HUES6 (cell line): ENCODE data around the gene MYO7A.

Source experiments
- H3K27ac ChIP-seq: 2 replicates; pipeline ENCODE4 v1.7.0; 2013; ENCODE audit warnings: low read depth, mild to moderate bottlenecking, low read length, inconsistent platforms
- H3K27me3 ChIP-seq: 2 replicates; pipeline ENCODE4 v1.6.1; 2013; ENCODE audit warnings: low read length; ENCODE audit not compliant: control insufficient read depth, insufficient read depth
- H3K36me3 ChIP-seq: 2 replicates; pipeline ENCODE4 v1.6.1; 2013; ENCODE audit warnings: low read length; ENCODE audit not compliant: control insufficient read depth, insufficient read depth
- H3K4me1 ChIP-seq: 2 replicates; pipeline ENCODE4 v1.6.1; 2013; ENCODE audit warnings: low read length; ENCODE audit not compliant: control insufficient read depth, insufficient read depth
- H3K4me3 ChIP-seq: 2 replicates; pipeline ENCODE4 v1.5.1; 2013; ENCODE audit warnings: low read depth, low read length
- H3K9ac ChIP-seq: one replicate; pipeline ENCODE4 v1.6.1; 2013; ENCODE audit warnings: mild to moderate bottlenecking, low read length
- H3K9me3 ChIP-seq: 2 replicates; pipeline ENCODE4 v1.6.1; 2013; ENCODE audit warnings: low read depth, low read length; ENCODE audit not compliant: control insufficient read depth, insufficient read depth

Gene MYO7A

GRCh38 chr11:77181226-77181625, 53.2 kb downstream of the MYO7A start:
- Histone ChIP-seq H3K27me3 (no peaks in the 10 kb centered on the region), H3K9me3 (no peaks in the 10 kb centered on the region), H3K9ac (no peak overlapping the region), H3K36me3 (no peaks in the 10 kb centered on the region), H3K4me1 (peaks cover 4% of the 10 kb centered on the region), H3K4me3 (no peak overlapping the region), H3K27ac (no peak overlapping the region)

- Histone ChIP-seq H3K9ac (no peak overlapping the region), H3K27me3 (no peaks in the 10 kb centered on the region), H3K27ac (no peak overlapping the region), H3K36me3 (no peaks in the 10 kb centered on the region), H3K4me1 (no peaks in the 10 kb centered on the region), H3K4me3 (no peak overlapping the region), H3K9me3 (no peaks in the 10 kb centered on the region)
These were observed 53.9 kb downstream of the MYO7A start for GRCh38 chr11:77181799-77182541.

- Histone ChIP-seq H3K4me3 (no peak overlapping the region), H3K9me3 (no peaks in the 10 kb centered on the region), H3K9ac (no peak overlapping the region), H3K36me3 (no peaks in the 10 kb centered on the region), H3K4me1 (no peaks in the 10 kb centered on the region), H3K27me3 (no peaks in the 10 kb centered on the region), H3K27ac (no peak overlapping the region)
These were observed 54.7 kb downstream of the MYO7A start for GRCh38 chr11:77182542-77183430.

- H3K4me3 ChIP-seq = no peak overlapping the region
- no peaks in the 10 kb centered on the region for H3K36me3 ChIP-seq
- no peak overlapping the region for H3K27ac ChIP-seq
- H3K27me3 ChIP-seq = no peaks in the 10 kb centered on the region
- no peaks in the 10 kb centered on the region for H3K4me1 ChIP-seq
- no peaks in the 10 kb centered on the region for H3K9me3 ChIP-seq
- H3K9ac ChIP-seq = no peak overlapping the region
These were observed 55.5 kb downstream of the MYO7A start for GRCh38 chr11:77183431-77183984.

GRCh38 chr11:77184136-77184860, 56.3 kb downstream of the MYO7A start:
- no peak overlapping the region for H3K4me3 ChIP-seq

GRCh38 chr11:77186302-77186701, 58.3 kb downstream of the MYO7A start:
- no peaks in the 10 kb centered on the region for H3K4me1 ChIP-seq
- H3K27ac ChIP-seq = no peak overlapping the region
- H3K9ac ChIP-seq = no peak overlapping the region
- H3K9me3 ChIP-seq = no peaks in the 10 kb centered on the region
- no peaks in the 10 kb centered on the region for H3K27me3 ChIP-seq
- no peaks in the 10 kb centered on the region for H3K36me3 ChIP-seq
- no peak overlapping the region for H3K4me3 ChIP-seq

More at GRCh38 chr11:77184136-77184860, 56.3 kb downstream of the MYO7A start:
- no peaks in the 10 kb centered on the region for H3K27me3 ChIP-seq
- no peak overlapping the region for H3K9ac ChIP-seq
- H3K27ac ChIP-seq = no peak overlapping the region
- no peaks in the 10 kb centered on the region for H3K4me1 ChIP-seq
- H3K9me3 ChIP-seq = no peaks in the 10 kb centered on the region
- no peaks in the 10 kb centered on the region for H3K36me3 ChIP-seq

GRCh38 chr11:77187111-77187750, 59.2 kb downstream of the MYO7A start:
- Histone ChIP-seq H3K9me3 (no peaks in the 10 kb centered on the region), H3K27ac (no peak overlapping the region), H3K4me1 (no peaks in the 10 kb centered on the region; the same call in 1 of the 2 replicates), H3K4me3 (no peak overlapping the region), H3K27me3 (no peaks in the 10 kb centered on the region), H3K9ac (no peak overlapping the region), H3K36me3 (no peaks in the 10 kb centered on the region)

- H3K36me3 ChIP-seq = no peaks in the 10 kb centered on the region
- H3K4me3 ChIP-seq = no peak overlapping the region
- H3K9ac ChIP-seq = no peak overlapping the region
- no peaks in the 10 kb centered on the region for H3K27me3 ChIP-seq
- no peaks in the 10 kb centered on the region; the same call in 1 of the 2 replicates for H3K4me1 ChIP-seq
- H3K27ac ChIP-seq = no peak overlapping the region
- H3K9me3 ChIP-seq = peaks cover 4% of the 10 kb centered on the region
These were observed 60.0 kb downstream of the MYO7A start for GRCh38 chr11:77187776-77188632.

GRCh38 chr11:77188633-77189491, 60.8 kb downstream of the MYO7A start:
- H3K27me3 ChIP-seq = no peaks in the 10 kb centered on the region
- H3K9me3 ChIP-seq = peaks cover 4% of the 10 kb centered on the region
- no peak overlapping the region for H3K9ac ChIP-seq
- no peaks in the 10 kb centered on the region; the same call in 1 of the 2 replicates for H3K4me1 ChIP-seq
- no peaks in the 10 kb centered on the region for H3K36me3 ChIP-seq
- no peak overlapping the region for H3K4me3 ChIP-seq
- no peak overlapping the region for H3K27ac ChIP-seq
